Heart left ventricle (tissue), 16 donors: ENCODE data around the gene P2RY8. TPM values are rescaled to one million over a fixed set of nuclear protein-coding genes. Genes with fewer than 3 reads are reported as not detected.
A peak's percentile ranks its signal among the peaks of the same experiment; 100 is the strongest.
"Not testable (repeated sequence)": the region's sequence is repeated elsewhere in the genome, so short reads cannot be mapped to it uniquely, and the experiment has no call there.

Experiments
- ATAC-seq, 4 donors: fragments of 200-7000 bp; cut with Tn5 transposase; one replicate each; pipeline ENCODE4 v1.9.1; 2020 to 2022; ENCODE audit warnings: moderate library complexity in 4 of 4, mild to moderate bottlenecking in 3 of 4, moderate number of reproducible peaks in 1 of 4
- DNase-seq, 5 donors: peaks; one replicate each; pipeline ENCODE4 v3.0.0-alpha.2; 2020
- H3K27ac ChIP-seq, 12 donors: fragments of 200-600 bp; sonication (generic) in 4 of 12; one replicate each; pipeline versions ENCODE4 v1.5.0 to v1.8.0; 2016 to 2022; ENCODE audit warnings: mild to moderate bottlenecking in 2 of 12
- H3K27me3 ChIP-seq, 9 donors: fragments of 200-600 bp; sonication (generic) in 2 of 9; one replicate each; pipeline versions ENCODE4 v1.5.1 to v1.8.0; 2016 to 2022; ENCODE audit warnings: mild to moderate bottlenecking in 3 of 9
- H3K36me3 ChIP-seq, 9 donors: fragments of 200-600 bp; sonication (generic) in 2 of 9; one replicate each; pipeline versions ENCODE4 v1.5.0 to v1.8.0; 2018 to 2022; ENCODE audit warnings: mild to moderate bottlenecking in 2 of 9
- H3K4me1 ChIP-seq, 12 donors: fragments of 200-600 bp; sonication (generic) in 4 of 12; one replicate each; pipeline versions ENCODE4 v1.5.0 to v1.8.0; 2016 to 2022; ENCODE audit warnings: mild to moderate bottlenecking in 3 of 12
- H3K4me3 ChIP-seq, 12 donors: fragments of 200-600 bp; sonication (generic) in 4 of 12; one replicate each; pipeline versions ENCODE4 v1.5.0 to v1.8.0; 2017 to 2022; ENCODE audit warnings: mild to moderate bottlenecking in 9 of 12, moderate library complexity in 4 of 12
- H3K9me3 ChIP-seq, 12 donors: fragments of 200-600 bp; sonication (generic) in 4 of 12; one replicate each; pipeline versions ENCODE4 v1.5.0 to v1.8.0; 2016 to 2022; ENCODE audit warnings: mild to moderate bottlenecking in 1 of 12
- CTCF ChIP-seq, 12 donors: fragments of 200-600 bp; sonication (generic) in 4 of 12; IDR thresholded peaks; one replicate each; pipeline versions ENCODE4 v1.5.0 to v1.8.0; 2018 to 2022; ENCODE audit warnings: antibody characterized with exemption in 12 of 12, mild to moderate bottlenecking in 5 of 12
- POLR2A ChIP-seq, 2 donors: fragments of 450-650 bp; IDR thresholded peaks; one replicate each; pipeline ENCODE4 v1.6.1; 2017; ENCODE audit warnings: antibody characterized with exemption in 2 of 2, mild to moderate bottlenecking in 2 of 2, moderate library complexity in 2 of 2
- WGBS, 4 donors: extraction: QIAGEN DNeasy Blood & Tissue Kit in 2 of 4; methylation state at CpG; one replicate each; pipeline versions ENCODE4 v1.1.5 to v1.1.7; 2013 to 2018; 5-methylcytosine and 5-hydroxymethylcytosine counted together
- intact Hi-C, 10 donors: fragments of 100-400 bp; cut with DNase I; formaldehyde crosslinking; loops; one replicate each; pipeline versions ENCODE4 v1.11.1 to v1.14.2; 2022
- polyA plus RNA-seq, 2 donors: library from polyadenylated mRNA; stranded (reverse); fragments of 200-250 nt; gene quantifications; one replicate each; pipeline ENCODE4 v1.2.3, GENCODE V29; 2013
- total RNA-seq, 9 donors: library from RNA; depleted of rRNA in 2 of 9; stranded (reverse); fragments of >200 nt in 2 of 9; fragmentation: NEBNext Ultra II Directional in 3 of 9; extraction: Animal tissue kit (Norgen Biotek cat#: 25700) in 3 of 9; gene quantifications; one replicate each; pipeline versions ENCODE4 v1.1.0 to v1.2.4, GENCODE V29; 2016 to 2023
- donor health status: ischemic (EF 13 %, LVEDD 7.1; RV severe dilation, severe dysfunction).
- donor health status: healthy with polysubstance abuse.
- donor health status: DM: no; HTN: yes; CAD: no.
- donor health status: DM: no; HTN: no; CAD: no.
- donor health status: ischemic (EF 25% LVEDD 6.9; RV normal size, moderate dysfunction).
- donor health status: ischemic (EF 25% LVEDD 5.7; RV mildly dilated, moderate dysfunction).
- donor health status: healthy.
- donor health status: DM: yes; HTN: yes; CAD: no.
- donor health status: ischemic (EF 35%, LVEDD 5.7; RV mildly dilated, moderate dysfunction).
- donor health status: nonischemic (EF 11% LVEDD 7.7; RV severe dilation, severe dysfunction).
- donor health status: DM: yes; HTN: yes; CAD: no.
- donor health status: PGD.
- donor health status: ischemic (EF 29% LVEDD 5.4; RV normal size, mild dysfunction).
- donor health status: nonischemic (EF 23%, LVEDD 6.1; RV moderate dilation, normal function).

The P2RY8 gene
- total and polyA plus RNA-seq, 11 donors: 0.62 to 10.5 (median 2.3) TPM

- WGBS, 4 donors: 47 to 86% (median 72%) methylated on average over 3 of the region's 3 CpGs
- Histone ChIP-seq H3K27ac (no peak overlapping the region), H3K9me3 (peaks cover 0 to 18% (median 12%) of the 10 kb centered on the region in 12 donors), H3K27me3 (no peaks in the 10 kb centered on the region), H3K36me3 (no peaks in the 10 kb centered on the region), H3K4me3 (no peak overlapping the region), H3K4me1 (peaks cover 0 to 25% (median 3%) of the 10 kb centered on the region in 12 donors)
- no peak for TF ChIP-seq POLR2A (IDR thresholded peaks at IDR 0.05)
- no peak for TF ChIP-seq CTCF (IDR thresholded peaks at IDR 0.05)
- no peak for ATAC-seq
- intact Hi-C loops: no loop called here
- no peak for DNase-seq
These were observed 59.8 kb downstream of the P2RY8 start for GRCh38 chrX:1477229-1477628.

- Histone ChIP-seq H3K27me3 (no peaks in the 10 kb centered on the region), H3K9me3 (peaks cover 0 to 18% (median 12%) of the 10 kb centered on the region in 12 donors), H3K4me1 (peaks cover 0 to 27% (median 3%) of the 10 kb centered on the region in 12 donors), H3K27ac (no peak overlapping the region), H3K4me3 (no peak overlapping the region), H3K36me3 (no peaks in the 10 kb centered on the region)
- 89 to 100% (median 92%) methylated on average over 5 of the region's 5 CpGs for WGBS, 4 donors
- ATAC-seq (no peak), DNase-seq (peak in 1 of 5 donors; percentile 10)
- no peak for TF ChIP-seq CTCF (IDR thresholded peaks at IDR 0.05)
- no peak for TF ChIP-seq POLR2A (IDR thresholded peaks at IDR 0.05)
- intact Hi-C loops: no loop called here
These were observed 60.3 kb downstream of the P2RY8 start for GRCh38 chrX:1476682-1477081.

GRCh38 chrX:1475881-1476280 lies 61.1 kb downstream of the P2RY8 start:
- H3K36me3 ChIP-seq: no peaks in the 10 kb centered on the region
- ATAC-seq (no peak), DNase-seq (no peak)
- no peak overlapping the region for H3K27ac ChIP-seq
- intact Hi-C loops: no loop called here
- TF ChIP-seq POLR2A (IDR thresholded peaks at IDR 0.05) (no peak), CTCF (IDR thresholded peaks at IDR 0.05) (no peak)
- H3K27me3 ChIP-seq: no peaks in the 10 kb centered on the region
- H3K4me3 ChIP-seq: no peak overlapping the region
- H3K9me3 ChIP-seq: peaks cover 0 to 18% (median 12%) of the 10 kb centered on the region in 12 donors
- WGBS, 4 donors: 100% methylated on average over 1 of the region's 1 CpG
- H3K4me1 ChIP-seq: peaks cover 0 to 22% (median 0%) of the 10 kb centered on the region in 12 donors

GRCh38 chrX:1475481-1475880 lies 61.5 kb downstream of the P2RY8 start:
- no peak for DNase-seq
- Histone ChIP-seq H3K27me3 (no peaks in the 10 kb centered on the region), H3K4me3 (no peak overlapping the region), H3K27ac (no peak overlapping the region), H3K4me1 (peaks cover 0 to 18% (median 0%) of the 10 kb centered on the region in 12 donors), H3K36me3 (no peaks in the 10 kb centered on the region), H3K9me3 (peaks cover 0 to 18% (median 12%) of the 10 kb centered on the region in 12 donors)
- intact Hi-C loops: no loop called here
- no peak for ATAC-seq
- WGBS, 4 donors: 92 to 93% (median 93%) methylated on average over 4 of the region's 4 CpGs
- TF ChIP-seq POLR2A (IDR thresholded peaks at IDR 0.05) (no peak), CTCF (IDR thresholded peaks at IDR 0.05) (no peak)

- intact Hi-C loops, H3K27me3 ChIP-seq, H3K36me3 ChIP-seq, ATAC-seq, DNase-seq, H3K27ac ChIP-seq, H3K4me3 ChIP-seq, H3K9me3 ChIP-seq: not testable (repeated sequence)
- peaks cover 0 to 10% (median 0%) of the 10 kb centered on the region in 12 donors for H3K4me1 ChIP-seq
- WGBS, 4 donors: 77 to 79% (median 78%) methylated on average over 2 of the region's 2 CpGs
These were observed 62.4 kb downstream of the P2RY8 start for GRCh38 chrX:1474593-1474992.
